SH-SY5Y (cell line): ENCODE measurements around the gene PTMA.

Source experiments
- GATA2 ChIP-seq: IDR thresholded peaks from 2 replicates; pipeline ENCODE4 v1.6.1; 2011; ENCODE audit warnings: mild to moderate bottlenecking, low read depth, low read length
- GATA3 ChIP-seq: IDR thresholded peaks from 2 replicates; pipeline ENCODE4 v1.6.1; 2011; ENCODE audit warnings: low read depth, mild to moderate bottlenecking, low read length, moderate library complexity

- TF ChIP-seq GATA2 = no peak
- TF ChIP-seq GATA3 = no peak
These were observed 5.7 kb downstream of the PTMA start for GRCh38 chr2:231713730-231714638.
